ENCODE results near the gene PSME3.
A peak's percentile ranks its signal among the peaks of the same experiment; 100 is the strongest.

Gene PSME3

DNA sequence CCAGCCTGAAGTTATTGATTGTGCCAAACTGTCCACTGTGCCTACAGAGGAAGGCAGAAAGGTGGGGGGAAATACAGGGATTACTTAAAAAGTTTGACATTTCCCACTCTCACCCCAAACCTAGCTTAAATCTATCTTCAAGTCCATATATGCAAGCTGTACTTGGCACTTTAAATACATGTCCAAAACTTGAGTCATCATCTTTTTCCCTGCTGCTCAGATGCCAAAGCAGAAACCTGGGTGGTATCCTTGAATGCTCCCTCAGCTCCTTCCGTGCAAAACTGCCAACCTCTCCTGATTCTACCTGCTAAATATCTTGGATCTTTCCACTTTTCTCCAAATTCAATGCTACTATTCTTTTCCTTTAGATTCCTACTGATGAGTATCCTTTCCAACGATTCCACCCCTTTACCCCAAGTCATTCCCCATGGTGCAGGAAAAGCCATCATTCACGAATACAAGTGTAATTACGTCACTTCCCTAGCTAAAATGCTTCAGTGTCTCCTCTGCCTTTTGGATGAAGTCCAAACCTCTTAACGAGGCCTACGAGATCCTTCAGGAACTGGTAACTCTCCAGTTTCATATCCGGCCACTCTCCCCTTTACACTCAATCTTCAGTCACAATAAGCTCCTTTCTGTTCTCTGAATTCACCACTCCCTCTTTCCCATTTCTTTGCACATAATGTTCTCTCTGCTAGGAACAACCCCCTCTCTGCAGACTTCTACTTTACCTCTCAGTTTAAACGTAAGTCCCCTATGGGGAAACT is 18.4 kb upstream of the PSME3 start:
- DNase-seq (ENCODE audit: low spot score), result no peak
- in situ Hi-C loops (cut with MboI; ENCODE audit: low sequenced_read_pairs, unreplicated experiment), result no loop called here
- TF ChIP-seq, protein P1, sequence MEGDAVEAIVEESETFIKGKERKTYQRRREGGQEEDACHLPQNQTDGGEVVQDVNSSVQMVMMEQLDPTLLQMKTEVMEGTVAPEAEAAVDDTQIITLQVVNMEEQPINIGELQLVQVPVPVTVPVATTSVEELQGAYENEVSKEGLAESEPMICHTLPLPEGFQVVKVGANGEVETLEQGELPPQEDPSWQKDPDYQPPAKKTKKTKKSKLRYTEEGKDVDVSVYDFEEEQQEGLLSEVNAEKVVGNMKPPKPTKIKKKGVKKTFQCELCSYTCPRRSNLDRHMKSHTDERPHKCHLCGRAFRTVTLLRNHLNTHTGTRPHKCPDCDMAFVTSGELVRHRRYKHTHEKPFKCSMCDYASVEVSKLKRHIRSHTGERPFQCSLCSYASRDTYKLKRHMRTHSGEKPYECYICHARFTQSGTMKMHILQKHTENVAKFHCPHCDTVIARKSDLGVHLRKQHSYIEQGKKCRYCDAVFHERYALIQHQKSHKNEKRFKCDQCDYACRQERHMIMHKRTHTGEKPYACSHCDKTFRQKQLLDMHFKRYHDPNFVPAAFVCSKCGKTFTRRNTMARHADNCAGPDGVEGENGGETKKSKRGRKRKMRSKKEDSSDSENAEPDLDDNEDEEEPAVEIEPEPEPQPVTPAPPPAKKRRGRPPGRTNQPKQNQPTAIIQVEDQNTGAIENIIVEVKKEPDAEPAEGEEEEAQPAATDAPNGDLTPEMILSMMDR (IDR thresholded peaks at IDR 0.05; ENCODE audit: borderline replicate concordance, control extremely low read depth, extremely low read depth, insufficient read depth, missing control alignments), result no peak

DNA sequence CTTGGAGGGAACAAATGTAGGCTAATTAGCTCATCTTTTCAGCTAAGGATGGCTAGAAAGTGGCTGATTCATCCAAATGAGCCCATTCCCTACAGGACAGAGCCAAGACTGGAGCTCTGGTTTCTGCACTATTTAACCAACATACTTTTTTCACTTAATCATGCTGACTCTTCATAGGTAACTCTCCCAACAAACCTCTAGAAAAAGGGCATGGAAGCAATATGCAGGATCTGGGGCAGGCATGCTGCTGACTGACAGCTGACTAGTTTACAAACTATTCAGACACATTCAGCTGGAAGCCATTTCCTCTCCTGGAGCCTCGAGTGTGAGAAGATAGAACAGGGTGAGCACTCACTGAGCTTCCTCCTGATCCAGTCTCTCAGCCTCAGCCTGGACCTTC is 15.3 kb upstream of the PSME3 start:
- in situ Hi-C loops (cut with MboI; ENCODE audit: low sequenced_read_pairs, unreplicated experiment), result no loop called here
- TF ChIP-seq, protein P1 (IDR thresholded peaks at IDR 0.05; ENCODE audit: borderline replicate concordance, control extremely low read depth, extremely low read depth, insufficient read depth, missing control alignments), result no peak
- no peak for DNase-seq (ENCODE audit: low spot score)

DNA sequence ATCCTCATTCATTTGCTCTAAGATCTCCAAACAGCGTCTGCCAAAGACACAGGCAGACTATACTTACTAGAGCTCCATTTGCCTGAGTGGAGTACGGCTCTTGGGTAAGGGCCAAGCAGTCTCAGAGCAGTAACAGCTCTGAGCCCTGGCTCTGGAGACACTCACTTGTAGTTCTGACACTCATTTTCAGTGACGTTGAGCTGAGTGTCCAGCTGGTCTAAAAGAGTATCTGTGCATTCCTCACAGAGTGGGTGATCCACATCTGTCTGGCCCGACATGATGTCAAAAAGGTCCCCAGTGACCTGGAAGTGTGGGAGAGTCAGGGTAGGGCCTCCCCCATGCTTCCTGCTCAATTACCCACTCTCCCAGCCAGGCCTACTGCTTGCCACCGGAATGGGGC is 14.8 kb upstream of the PSME3 start:
- DNase-seq (ENCODE audit: low spot score), result no peak
- TF ChIP-seq, protein P1 (IDR thresholded peaks at IDR 0.05; ENCODE audit: borderline replicate concordance, control extremely low read depth, extremely low read depth, insufficient read depth, missing control alignments), result no peak
- in situ Hi-C loops (cut with MboI; ENCODE audit: low sequenced_read_pairs, unreplicated experiment), result no loop called here

DNA sequence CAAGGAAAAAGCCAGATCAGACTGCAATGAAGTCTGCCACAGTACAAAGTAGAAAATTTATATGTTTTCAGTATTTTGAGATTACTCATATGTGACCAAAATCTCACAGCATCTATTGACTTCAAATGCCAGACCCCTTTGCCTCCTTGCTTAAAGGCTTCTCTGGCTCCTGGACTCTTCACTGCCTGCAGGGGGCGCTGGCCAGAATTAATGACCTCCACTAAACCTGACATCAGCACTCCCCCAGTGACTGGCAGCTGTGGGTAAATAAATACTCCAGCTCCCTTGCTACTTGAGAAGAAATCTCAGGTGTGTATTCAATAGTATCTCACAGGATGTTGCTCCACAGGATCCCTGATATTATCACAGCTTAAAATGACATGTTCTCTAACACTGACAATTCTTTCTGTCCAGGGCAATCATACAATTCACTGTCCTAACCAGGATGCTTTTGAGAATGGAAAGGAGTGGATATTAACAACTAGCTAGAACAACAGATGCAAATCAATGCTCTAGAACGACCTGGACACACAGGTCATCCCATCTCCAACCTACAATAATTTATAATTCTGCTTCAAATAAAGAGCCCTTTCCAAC is 13.2 kb upstream of the PSME3 start:
- DNase-seq (ENCODE audit: low spot score), result peak; percentile 71
- TF ChIP-seq, protein P1 (IDR thresholded peaks at IDR 0.05; ENCODE audit: borderline replicate concordance, control extremely low read depth, extremely low read depth, insufficient read depth, missing control alignments), result peak; percentile 69
- in situ Hi-C loops (cut with MboI; ENCODE audit: low sequenced_read_pairs, unreplicated experiment), result no loop called here

DNA sequence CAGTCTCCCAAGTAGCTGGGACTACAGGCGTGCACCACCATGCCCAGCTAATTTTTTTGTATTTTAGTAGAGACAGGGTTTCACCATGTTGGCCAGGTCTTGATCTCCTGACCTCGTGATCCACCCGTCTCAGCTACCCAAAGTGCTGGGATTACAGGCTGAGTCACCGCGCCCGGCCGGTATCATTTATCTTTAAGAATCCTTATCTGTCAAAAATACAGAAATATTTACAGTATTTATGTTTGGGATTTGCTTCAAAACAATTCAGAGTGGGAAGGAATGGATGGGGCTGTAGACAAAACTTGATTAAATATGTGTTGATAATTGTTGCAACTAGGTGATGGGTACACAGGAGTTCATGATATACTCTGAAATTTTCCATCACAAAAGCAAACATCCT is 12.0 kb upstream of the PSME3 start:
- TF ChIP-seq, protein P1 (IDR thresholded peaks at IDR 0.05; ENCODE audit: borderline replicate concordance, control extremely low read depth, extremely low read depth, insufficient read depth, missing control alignments), result no peak
- in situ Hi-C loops (cut with MboI; ENCODE audit: low sequenced_read_pairs, unreplicated experiment), result no loop called here

DNA sequence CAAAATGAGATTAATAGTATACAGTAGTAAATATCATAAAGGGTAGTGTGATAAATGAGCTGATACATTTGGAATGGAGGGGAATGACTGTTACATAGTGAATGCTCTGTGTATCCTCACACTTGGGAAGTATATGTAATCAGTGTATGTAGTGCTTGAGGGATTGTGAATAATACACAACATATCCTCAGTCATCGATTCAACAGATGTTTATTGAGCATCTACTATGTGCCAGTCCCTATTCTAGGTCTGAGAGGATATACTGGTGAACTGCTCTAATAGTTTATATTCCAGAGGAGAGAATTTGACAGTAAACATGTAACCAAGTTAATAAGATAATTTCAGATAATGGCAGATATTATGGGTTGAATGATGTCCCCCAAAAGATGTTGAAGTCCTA is 5.7 kb upstream of the PSME3 start:
- in situ Hi-C loops (cut with MboI; ENCODE audit: low sequenced_read_pairs, unreplicated experiment), result no loop called here

More for the DNA sequence above, 12.0 kb upstream of the PSME3 start:
- DNase-seq (ENCODE audit: low spot score), result no peak

More for the DNA sequence above, 5.7 kb upstream of the PSME3 start:
- TF ChIP-seq, protein P1 (IDR thresholded peaks at IDR 0.05; ENCODE audit: borderline replicate concordance, control extremely low read depth, extremely low read depth, insufficient read depth, missing control alignments), result no peak
- DNase-seq (ENCODE audit: low spot score), result no peak

Data from GM13976 (cell line).